Natural killer cell (primary cell): ENCODE measurements around the gene PSMD12. TPM values are rescaled to one million over a fixed set of nuclear protein-coding genes. Genes with fewer than 3 reads are reported as not detected.

ENCODE experiments used
- ATAC-seq, 3 donors: fragments of 150-1000 bp in 2 of 3; fragments of 200-7000 bp in 1 of 3; cut with Tn5 transposase; 1 replicate in 1 of 3; 2 replicates in 2 of 3; pipeline ENCODE4 v1.10.0; 2021; ENCODE audit warnings: mild to moderate bottlenecking in 2 of 3, moderate library complexity in 2 of 3
- DNase-seq, 2 donors: peaks; one replicate each; pipeline versions ENCODE4 v3.0.0 to v3.0.0-alpha.2; 2013 to 2021; ENCODE audit warnings: mixed read lengths in 1 of 2
- H3K27ac ChIP-seq: one replicate; pipeline ENCODE4 v1.5.1; 2013; ENCODE audit warnings: mild to moderate bottlenecking, low read length
- H3K27me3 ChIP-seq: one replicate; pipeline ENCODE4 v1.6.1; 2013; ENCODE audit warnings: low read length; ENCODE audit not compliant: control insufficient read depth, insufficient read depth
- H3K36me3 ChIP-seq: one replicate; pipeline ENCODE4 v1.6.1; 2013; ENCODE audit warnings: low read length; ENCODE audit not compliant: control insufficient read depth, insufficient read depth
- H3K4me1 ChIP-seq: one replicate; pipeline ENCODE4 v1.6.1; 2013; ENCODE audit warnings: low read length; ENCODE audit not compliant: control insufficient read depth, insufficient read depth
- H3K4me3 ChIP-seq: one replicate; pipeline ENCODE4 v1.5.1; 2013; ENCODE audit warnings: low read length
- H3K9me3 ChIP-seq: one replicate; pipeline ENCODE4 v1.6.1; 2013; ENCODE audit warnings: low read length; ENCODE audit not compliant: control insufficient read depth, insufficient read depth
- H3K27ac Mint-ChIP-seq, 2 donors: one replicate each; pipeline ENCODE4 v1.8.0; 2022; ENCODE audit warnings: mild to moderate bottlenecking in 2 of 2, mixed read lengths in 2 of 2, moderate library complexity in 1 of 2
- H3K27me3 Mint-ChIP-seq, 2 donors: one replicate each; pipeline ENCODE4 v1.8.0; 2022; ENCODE audit warnings: low read depth in 2 of 2, mixed read lengths in 2 of 2
- H3K36me3 Mint-ChIP-seq: one replicate; pipeline ENCODE4 v1.8.0; 2022; ENCODE audit warnings: mixed read lengths
- H3K4me1 Mint-ChIP-seq, 2 donors: one replicate each; pipeline ENCODE4 v1.8.0; 2022; ENCODE audit warnings: mixed read lengths in 2 of 2
- H3K4me3 Mint-ChIP-seq: one replicate; pipeline ENCODE4 v1.8.0; 2022; ENCODE audit warnings: mild to moderate bottlenecking, moderate library complexity, mixed read lengths
- H3K9me3 Mint-ChIP-seq, 2 donors: one replicate each; pipeline ENCODE4 v1.8.0; 2022; ENCODE audit warnings: mixed read lengths in 2 of 2
- WGBS: methylation state at CpG from one replicate; pipeline ENCODE4 v1.1.7; 2013; ENCODE audit warnings: missing lambda C conversion rate; ENCODE audit not compliant: insufficient coverage; 5-methylcytosine and 5-hydroxymethylcytosine counted together
- intact Hi-C: fragments of 100-400 bp; cut with micrococcal nuclease; formaldehyde crosslinking; loops from one replicate; pipeline ENCODE4 v1.14.2; 2022
- total RNA-seq, 4 donors: library from RNA; stranded (reverse); fragments of 120-200 nt in 1 of 4; gene quantifications; one replicate each; pipeline versions ENCODE4 v1.2.3 to v1.2.4, GENCODE V29; 2013 to 2022
- TF ChIP-seq, protein P1 (sequence below): fragments of 200-600 bp; IDR thresholded peaks from one replicate; pipeline ENCODE4 v1.8.0; 2022; ENCODE audit warnings: antibody characterized with exemption

PSMD12 gene
- total RNA-seq = 10 to 100 TPM; 57.4 to 58.2 (median 58.0) TPM
- 27.0 TPM for total RNA-seq (2013)

- peak within 1 kb of the TSS; percentile 92 for H3K4me3 Mint-ChIP-seq
- H3K4me3 ChIP-seq = peak within 1 kb of the TSS; percentile 99
These were observed at the start of gene PSMD12 for GRCh38 chr17:67366193-67367157. TSS of gene PSMD12 (minus strand) at chr17:67366577. CDS start at chr17:67366519, 58 bp downstream.

DNA sequence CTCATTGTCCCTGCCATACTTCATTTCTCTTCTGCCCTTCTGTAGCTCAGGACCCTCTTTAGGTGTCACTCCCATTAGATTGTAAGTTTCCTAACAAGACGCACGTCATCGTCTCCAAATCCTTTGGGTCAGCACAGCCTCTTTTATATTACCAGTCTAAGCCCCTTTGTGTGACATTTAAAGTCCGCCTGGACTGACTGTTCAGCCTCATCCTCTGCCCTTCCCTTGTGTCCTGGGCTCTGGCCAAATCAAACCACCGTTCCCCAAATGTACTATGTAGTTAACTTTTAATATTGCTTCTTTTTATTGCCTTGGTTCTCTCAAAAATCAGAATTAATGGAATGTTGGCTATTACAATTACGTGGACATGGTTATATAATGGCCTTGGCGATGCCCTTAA is 48.9 kb upstream of the PSMD12 start:
- Mint-ChIP-seq H3K9me3 (no peaks in the 10 kb centered on the region), H3K4me3 (no peak overlapping the region), H3K27me3 (no peaks in the 10 kb centered on the region), H3K27ac (peak overlapping the region in 1 of 2 donors; percentile 86), H3K36me3 (no peaks in the 10 kb centered on the region), H3K4me1 (peaks cover 61 to 69% of the 10 kb centered on the region in 2 donors)
- no peak for ATAC-seq
- H3K9me3 ChIP-seq = no peaks in the 10 kb centered on the region
- TF ChIP-seq, protein P1, sequence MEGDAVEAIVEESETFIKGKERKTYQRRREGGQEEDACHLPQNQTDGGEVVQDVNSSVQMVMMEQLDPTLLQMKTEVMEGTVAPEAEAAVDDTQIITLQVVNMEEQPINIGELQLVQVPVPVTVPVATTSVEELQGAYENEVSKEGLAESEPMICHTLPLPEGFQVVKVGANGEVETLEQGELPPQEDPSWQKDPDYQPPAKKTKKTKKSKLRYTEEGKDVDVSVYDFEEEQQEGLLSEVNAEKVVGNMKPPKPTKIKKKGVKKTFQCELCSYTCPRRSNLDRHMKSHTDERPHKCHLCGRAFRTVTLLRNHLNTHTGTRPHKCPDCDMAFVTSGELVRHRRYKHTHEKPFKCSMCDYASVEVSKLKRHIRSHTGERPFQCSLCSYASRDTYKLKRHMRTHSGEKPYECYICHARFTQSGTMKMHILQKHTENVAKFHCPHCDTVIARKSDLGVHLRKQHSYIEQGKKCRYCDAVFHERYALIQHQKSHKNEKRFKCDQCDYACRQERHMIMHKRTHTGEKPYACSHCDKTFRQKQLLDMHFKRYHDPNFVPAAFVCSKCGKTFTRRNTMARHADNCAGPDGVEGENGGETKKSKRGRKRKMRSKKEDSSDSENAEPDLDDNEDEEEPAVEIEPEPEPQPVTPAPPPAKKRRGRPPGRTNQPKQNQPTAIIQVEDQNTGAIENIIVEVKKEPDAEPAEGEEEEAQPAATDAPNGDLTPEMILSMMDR = no peak
- H3K27me3 ChIP-seq = no peaks in the 10 kb centered on the region
- DNase-seq = no peak
- H3K36me3 ChIP-seq = no peaks in the 10 kb centered on the region
- H3K4me3 ChIP-seq = no peak overlapping the region
- 99% methylated on average over 7 of the region's 7 CpGs for WGBS
- no peak overlapping the region for H3K27ac ChIP-seq
- peaks cover 26% of the 10 kb centered on the region for H3K4me1 ChIP-seq
- intact Hi-C loops = no loop called here

More at GRCh38 chr17:67366193-67367157, at the start of gene PSMD12:
- peaks cover 41 to 44% of the 10 kb centered on the region in 2 donors for H3K4me1 Mint-ChIP-seq
- no peaks in the 10 kb centered on the region for H3K9me3 Mint-ChIP-seq
- ATAC-seq (peak; percentile 94 to 100 (median 97)), DNase-seq (peak; percentile 95 to 96)
- no peaks in the 10 kb centered on the region for H3K27me3 ChIP-seq
- H3K36me3 Mint-ChIP-seq = no peaks in the 10 kb centered on the region
- TF ChIP-seq, protein P1 = no peak
- WGBS = under 1% methylated on average over 54 of the region's 55 CpGs
- intact Hi-C loops = loop anchor here (10.0 kb wide), 1 partner anchor 122 kb away; the partner anchor contains the start of gene HELZ
- H3K27me3 Mint-ChIP-seq = no peaks in the 10 kb centered on the region
- peak within 1 kb of the TSS; percentile 93 for H3K27ac ChIP-seq
- H3K36me3 ChIP-seq = peaks cover 2% of the 10 kb centered on the region
- peaks cover 12% of the 10 kb centered on the region for H3K4me1 ChIP-seq
- peak within 1 kb of the TSS; percentile 86 to 98 for H3K27ac Mint-ChIP-seq
- no peaks in the 10 kb centered on the region for H3K9me3 ChIP-seq

GRCh38 chr17:67414559-67414958 is 48.2 kb upstream of the PSMD12 start:
- 100% methylated on average over 1 of the region's 2 CpGs for WGBS
- H3K27ac Mint-ChIP-seq = peak overlapping the region in 1 of 2 donors; percentile 86
- intact Hi-C loops = no loop called here

More at GRCh38 chr17:67414559-67414958, 48.2 kb upstream of the PSMD12 start:
- Histone ChIP-seq H3K27ac (no peak overlapping the region), H3K27me3 (no peaks in the 10 kb centered on the region), H3K36me3 (no peaks in the 10 kb centered on the region), H3K4me1 (peaks cover 19% of the 10 kb centered on the region), H3K9me3 (no peaks in the 10 kb centered on the region), H3K4me3 (no peak overlapping the region)
- no peaks in the 10 kb centered on the region for H3K9me3 Mint-ChIP-seq
- H3K4me1 Mint-ChIP-seq = peaks cover 58 to 67% of the 10 kb centered on the region in 2 donors
- H3K4me3 Mint-ChIP-seq = no peak overlapping the region
- DNase-seq = no peak
- H3K27me3 Mint-ChIP-seq = no peaks in the 10 kb centered on the region
- TF ChIP-seq, protein P1 = no peak
- ATAC-seq = no peak
- H3K36me3 Mint-ChIP-seq = no peaks in the 10 kb centered on the region
